ENCODE data around the gene SOCS1.

DNA sequence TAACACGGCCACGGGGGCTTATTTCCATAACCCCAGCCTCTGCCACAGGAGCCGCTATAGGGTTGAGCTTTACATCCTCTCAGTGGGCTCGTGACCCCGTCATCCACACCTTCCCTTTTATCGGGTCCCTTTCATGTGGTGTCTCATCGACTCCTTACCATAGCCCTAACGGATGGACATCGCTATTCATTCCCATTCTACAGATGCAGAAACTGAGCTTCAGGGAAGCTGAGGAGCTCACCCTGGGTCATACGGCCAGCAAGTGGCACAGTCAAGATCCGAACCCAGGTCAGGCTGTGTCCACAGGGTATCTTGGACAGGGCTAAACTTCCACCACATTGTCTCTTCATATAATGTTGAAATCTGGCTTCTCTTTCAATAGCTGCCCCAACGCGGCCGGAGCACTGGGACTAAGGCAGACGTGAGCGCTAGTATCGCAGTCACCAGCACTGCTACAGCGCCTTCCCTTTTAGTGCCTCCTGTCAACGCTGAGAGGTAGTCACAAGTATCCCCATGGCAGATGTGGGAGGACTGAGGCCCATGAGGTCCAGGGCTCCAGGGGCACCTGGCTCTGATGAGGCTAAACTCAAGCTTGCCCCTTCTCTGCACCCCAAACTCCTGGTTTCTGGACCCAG, 50.8 kb downstream of the SOCS1 start:
- TF ChIP-seq, protein P1, sequence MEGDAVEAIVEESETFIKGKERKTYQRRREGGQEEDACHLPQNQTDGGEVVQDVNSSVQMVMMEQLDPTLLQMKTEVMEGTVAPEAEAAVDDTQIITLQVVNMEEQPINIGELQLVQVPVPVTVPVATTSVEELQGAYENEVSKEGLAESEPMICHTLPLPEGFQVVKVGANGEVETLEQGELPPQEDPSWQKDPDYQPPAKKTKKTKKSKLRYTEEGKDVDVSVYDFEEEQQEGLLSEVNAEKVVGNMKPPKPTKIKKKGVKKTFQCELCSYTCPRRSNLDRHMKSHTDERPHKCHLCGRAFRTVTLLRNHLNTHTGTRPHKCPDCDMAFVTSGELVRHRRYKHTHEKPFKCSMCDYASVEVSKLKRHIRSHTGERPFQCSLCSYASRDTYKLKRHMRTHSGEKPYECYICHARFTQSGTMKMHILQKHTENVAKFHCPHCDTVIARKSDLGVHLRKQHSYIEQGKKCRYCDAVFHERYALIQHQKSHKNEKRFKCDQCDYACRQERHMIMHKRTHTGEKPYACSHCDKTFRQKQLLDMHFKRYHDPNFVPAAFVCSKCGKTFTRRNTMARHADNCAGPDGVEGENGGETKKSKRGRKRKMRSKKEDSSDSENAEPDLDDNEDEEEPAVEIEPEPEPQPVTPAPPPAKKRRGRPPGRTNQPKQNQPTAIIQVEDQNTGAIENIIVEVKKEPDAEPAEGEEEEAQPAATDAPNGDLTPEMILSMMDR (IDR thresholded peaks at IDR 0.05 in 2 of 3, conservative IDR thresholded peaks at IDR 0.05 in 1 of 3; ENCODE audit: insufficient read depth in 2 of 3, low read depth in 1 of 3, low read length in 3 of 3), result no peak
- TF ChIP-seq, protein P2, sequence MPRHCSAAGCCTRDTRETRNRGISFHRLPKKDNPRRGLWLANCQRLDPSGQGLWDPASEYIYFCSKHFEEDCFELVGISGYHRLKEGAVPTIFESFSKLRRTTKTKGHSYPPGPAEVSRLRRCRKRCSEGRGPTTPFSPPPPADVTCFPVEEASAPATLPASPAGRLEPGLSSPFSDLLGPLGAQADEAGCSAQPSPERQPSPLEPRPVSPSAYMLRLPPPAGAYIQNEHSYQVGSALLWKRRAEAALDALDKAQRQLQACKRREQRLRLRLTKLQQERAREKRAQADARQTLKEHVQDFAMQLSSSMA (CRISPR knock-in tag; IDR thresholded peaks at IDR 0.05), result no peak
- TF ChIP-seq ETV6 (IDR thresholded peaks at IDR 0.05; ENCODE audit: borderline replicate concordance in 1 of 2, low read depth in 2 of 2, low read length in 1 of 2) (no peak), ETV6 (CRISPR knock-in tag; IDR thresholded peaks at IDR 0.05; ENCODE audit: borderline replicate concordance) (no peak), GATAD2B (IDR thresholded peaks at IDR 0.05; ENCODE audit: borderline replicate concordance) (no peak), TBP (optimal IDR thresholded peaks at IDR 0.05; ENCODE audit: low read depth, low read length) (no peak), PHF21A (IDR thresholded peaks at IDR 0.05; ENCODE audit: borderline replicate concordance, low read depth) (no peak)
- TF ChIP-seq, protein P3, sequence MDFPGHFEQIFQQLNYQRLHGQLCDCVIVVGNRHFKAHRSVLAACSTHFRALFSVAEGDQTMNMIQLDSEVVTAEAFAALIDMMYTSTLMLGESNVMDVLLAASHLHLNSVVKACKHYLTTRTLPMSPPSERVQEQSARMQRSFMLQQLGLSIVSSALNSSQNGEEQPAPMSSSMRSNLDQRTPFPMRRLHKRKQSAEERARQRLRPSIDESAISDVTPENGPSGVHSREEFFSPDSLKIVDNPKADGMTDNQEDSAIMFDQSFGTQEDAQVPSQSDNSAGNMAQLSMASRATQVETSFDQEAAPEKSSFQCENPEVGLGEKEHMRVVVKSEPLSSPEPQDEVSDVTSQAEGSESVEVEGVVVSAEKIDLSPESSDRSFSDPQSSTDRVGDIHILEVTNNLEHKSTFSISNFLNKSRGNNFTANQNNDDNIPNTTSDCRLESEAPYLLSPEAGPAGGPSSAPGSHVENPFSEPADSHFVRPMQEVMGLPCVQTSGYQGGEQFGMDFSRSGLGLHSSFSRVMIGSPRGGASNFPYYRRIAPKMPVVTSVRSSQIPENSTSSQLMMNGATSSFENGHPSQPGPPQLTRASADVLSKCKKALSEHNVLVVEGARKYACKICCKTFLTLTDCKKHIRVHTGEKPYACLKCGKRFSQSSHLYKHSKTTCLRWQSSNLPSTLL (IDR thresholded peaks at IDR 0.05), result no peak

Data from K562 (cell line).